ENCODE measurements around the gene ADAMTS2. TPM values are rescaled to one million over a fixed set of nuclear protein-coding genes. Genes with fewer than 3 reads are reported as not detected.

ADAMTS2 gene
- total and polyA plus RNA-seq, 2 donors (not counting 3 experiments of a cell fraction or from before 2014, with no cell fraction given), result not detected

DNA sequence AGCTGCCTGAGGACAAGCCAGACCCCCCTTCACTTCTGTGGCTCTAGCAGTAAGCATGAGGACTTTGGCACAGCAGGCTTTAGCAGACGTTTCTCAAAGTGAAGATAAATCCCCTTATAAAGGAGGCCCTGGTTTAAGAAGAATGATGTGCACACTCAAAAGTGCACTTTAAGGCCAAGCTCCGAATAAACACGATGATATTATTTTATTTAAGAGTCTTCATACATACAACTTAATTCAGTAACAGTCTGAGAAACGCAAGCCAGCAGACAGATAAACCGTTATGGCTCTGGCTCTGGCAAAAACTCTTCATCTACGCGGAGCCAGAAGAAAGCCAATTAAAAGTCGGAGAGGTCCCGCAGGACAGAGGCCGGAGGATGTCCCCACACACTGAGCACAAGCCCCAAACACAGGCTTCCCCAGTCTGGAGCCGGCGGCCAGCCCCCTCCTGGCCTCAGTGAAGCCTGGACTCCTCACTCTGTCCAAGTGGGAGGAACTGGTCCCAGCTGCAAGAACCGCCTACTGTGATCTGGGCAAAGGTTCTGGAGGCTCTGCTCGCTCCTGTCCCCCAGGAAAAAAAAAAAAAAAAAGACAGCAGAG, 44.6 kb downstream of the ADAMTS2 start:
- POLR2A ChIA-PET, result no interaction called here
- no peaks in the 10 kb centered on the region for H3K27me3 ChIP-seq (ENCODE audit: control insufficient read depth in 2 of 2, insufficient read depth in 2 of 2, low read length in 2 of 2)
- dilution Hi-C loops (cut with MboI; ENCODE audit: extremely low pct_ligation_motif_present, low sequenced_read_pairs) (no loop called here), intact Hi-C loops (cut with micrococcal nuclease) (no loop called here)
- no peaks in the 10 kb centered on the region for H3K9me1 ChIP-seq (replicated peaks; ENCODE audit: control insufficient read depth, extremely low read depth, insufficient read depth, low read length)
- no peaks in the 10 kb centered on the region for H3K79me2 ChIP-seq (ENCODE audit: control insufficient read depth, insufficient read depth, low read length)
- CTCF ChIA-PET, result no interaction called here
- H3K36me3 ChIP-seq (ENCODE audit: control insufficient read depth in 2 of 2, extremely low read depth in 1 of 2, insufficient read depth in 2 of 2, low read length in 2 of 2), result no peaks in the 10 kb centered on the region
- no peak overlapping the region for H3K27ac ChIP-seq (ENCODE audit: insufficient read depth, low read depth, low read length)
- no peaks in the 10 kb centered on the region for H3K4me1 ChIP-seq (ENCODE audit: control insufficient read depth, extremely low read depth, insufficient read depth, low read length)
- H3K9me3 ChIP-seq (replicated peaks; ENCODE audit: control insufficient read depth, insufficient read depth, low read length), result peaks cover 2% of the 10 kb centered on the region
- H3K9ac ChIP-seq (replicated peaks; ENCODE audit: extremely low read depth, insufficient read depth, low read length), result no peak overlapping the region
- FAIRE-seq, result no peak
- no peaks in the 10 kb centered on the region for H4K20me1 ChIP-seq (replicated peaks; ENCODE audit: control insufficient read depth, extremely low read depth, insufficient read depth, low read length)
- H3K4me2 ChIP-seq (ENCODE audit: insufficient read depth, low read length), result no peak overlapping the region
- H2AFZ ChIP-seq (ENCODE audit: low read depth, low read length), result no peak overlapping the region
- TF ChIP-seq MYC (IDR thresholded peaks at IDR 0.05; ENCODE audit: low read depth, low read length), result no peak
- no peak for TF ChIP-seq JUN (IDR thresholded peaks at IDR 0.05; ENCODE audit: borderline replicate concordance, insufficient read depth, insufficient read length, low read depth)
- TF ChIP-seq POLR2AphosphoS5 (IDR thresholded peaks at IDR 0.05; ENCODE audit: insufficient read depth, low read depth, low read length), result no peak
- TF ChIP-seq, protein P1, sequence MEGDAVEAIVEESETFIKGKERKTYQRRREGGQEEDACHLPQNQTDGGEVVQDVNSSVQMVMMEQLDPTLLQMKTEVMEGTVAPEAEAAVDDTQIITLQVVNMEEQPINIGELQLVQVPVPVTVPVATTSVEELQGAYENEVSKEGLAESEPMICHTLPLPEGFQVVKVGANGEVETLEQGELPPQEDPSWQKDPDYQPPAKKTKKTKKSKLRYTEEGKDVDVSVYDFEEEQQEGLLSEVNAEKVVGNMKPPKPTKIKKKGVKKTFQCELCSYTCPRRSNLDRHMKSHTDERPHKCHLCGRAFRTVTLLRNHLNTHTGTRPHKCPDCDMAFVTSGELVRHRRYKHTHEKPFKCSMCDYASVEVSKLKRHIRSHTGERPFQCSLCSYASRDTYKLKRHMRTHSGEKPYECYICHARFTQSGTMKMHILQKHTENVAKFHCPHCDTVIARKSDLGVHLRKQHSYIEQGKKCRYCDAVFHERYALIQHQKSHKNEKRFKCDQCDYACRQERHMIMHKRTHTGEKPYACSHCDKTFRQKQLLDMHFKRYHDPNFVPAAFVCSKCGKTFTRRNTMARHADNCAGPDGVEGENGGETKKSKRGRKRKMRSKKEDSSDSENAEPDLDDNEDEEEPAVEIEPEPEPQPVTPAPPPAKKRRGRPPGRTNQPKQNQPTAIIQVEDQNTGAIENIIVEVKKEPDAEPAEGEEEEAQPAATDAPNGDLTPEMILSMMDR (IDR thresholded peaks at IDR 0.05; ENCODE audit: extremely low read depth in 1 of 2, insufficient read depth in 1 of 2, low read depth in 1 of 2, low read length in 2 of 2), result no peak
- no peak for TF ChIP-seq POLR2A (IDR thresholded peaks at IDR 0.05; ENCODE audit: low read depth, low read length)
- TF ChIP-seq, protein P2, sequence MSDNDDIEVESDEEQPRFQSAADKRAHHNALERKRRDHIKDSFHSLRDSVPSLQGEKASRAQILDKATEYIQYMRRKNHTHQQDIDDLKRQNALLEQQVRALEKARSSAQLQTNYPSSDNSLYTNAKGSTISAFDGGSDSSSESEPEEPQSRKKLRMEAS (IDR thresholded peaks at IDR 0.05; ENCODE audit: insufficient read depth, insufficient read length), result no peak
- TF ChIP-seq EZH2 (IDR thresholded peaks at IDR 0.05; ENCODE audit: borderline replicate concordance, low read depth, low read length, severe bottlenecking), result no peak
- TF ChIP-seq FOS (IDR thresholded peaks at IDR 0.05; ENCODE audit: borderline replicate concordance, insufficient read depth, low read length), result no peak
- TF ChIP-seq GATA2 (IDR thresholded peaks at IDR 0.05; ENCODE audit: insufficient read depth, insufficient read length, low read depth, low read length), result no peak
- BruUV-seq (replicated peaks), result no TSS peak
- no peak overlapping the region for H3K4me3 ChIP-seq (replicated peaks in 1 of 3; ENCODE audit: insufficient read depth in 1 of 3, low read depth in 1 of 3, low read length in 3 of 3)
- no peak for DNase-seq (ENCODE audit: low read depth, low spot score)
